ENCODE results near the gene TAS2R41.

Gene TAS2R41

DNA sequence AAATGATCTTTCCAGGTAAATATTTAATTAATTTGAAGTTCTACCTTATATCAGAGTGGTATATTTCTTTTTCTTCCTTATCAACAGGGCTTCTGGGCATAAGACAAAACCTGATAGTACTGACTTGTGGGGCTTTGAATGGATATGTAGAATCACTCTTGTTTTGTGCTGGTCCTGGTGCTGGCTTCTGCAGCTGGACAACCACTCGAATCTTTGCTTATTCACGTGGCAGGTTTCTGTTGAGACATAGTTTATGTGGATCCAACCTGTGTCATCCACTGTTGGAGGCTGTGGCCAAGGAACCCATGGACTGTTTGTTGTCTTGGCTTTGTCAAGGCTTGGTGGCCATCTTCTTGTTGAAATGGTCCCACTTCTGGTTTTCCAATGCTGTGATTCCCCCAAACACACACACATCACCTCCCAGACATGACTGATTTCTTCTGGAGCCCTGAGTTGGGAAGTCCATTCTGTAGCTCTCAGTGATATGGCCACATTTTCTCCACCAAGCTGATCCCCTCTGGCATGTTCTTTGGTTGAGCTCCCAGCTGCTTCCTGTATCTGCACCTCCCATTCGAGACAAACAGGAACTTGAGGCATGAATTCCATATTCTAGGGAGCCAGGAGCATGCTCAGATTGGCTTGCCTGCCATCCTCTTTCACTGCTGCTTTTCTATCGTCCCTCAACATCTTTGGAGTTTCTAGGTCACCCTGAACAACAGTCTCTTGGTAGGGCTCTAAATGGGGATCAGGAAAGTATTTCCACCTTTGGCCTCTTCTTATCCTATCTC, 19.5 kb downstream of the TAS2R41 start:
- Mint-ChIP-seq H3K4me3 (no peak overlapping the region), H3K27me3 (ENCODE audit: low read depth) (no peaks in the 10 kb centered on the region), H3K27ac (no peak overlapping the region), H3K36me3 (ENCODE audit: low read depth) (no peaks in the 10 kb centered on the region), H3K4me1 (no peaks in the 10 kb centered on the region), H3K9me3 (no peaks in the 10 kb centered on the region)
- TF ChIP-seq CTCF (IDR thresholded peaks at IDR 0.05; ENCODE audit: unreplicated experiment in 3 of 3) = no peak

- no peak overlapping the region for H3K27ac Mint-ChIP-seq
- H3K4me1 Mint-ChIP-seq = peaks cover 3% of the 10 kb centered on the region
- H3K36me3 Mint-ChIP-seq (ENCODE audit: low read depth) = no peaks in the 10 kb centered on the region
- H3K9me3 Mint-ChIP-seq = no peaks in the 10 kb centered on the region
- H3K4me3 Mint-ChIP-seq = no peak overlapping the region
- no peak for TF ChIP-seq CTCF (IDR thresholded peaks at IDR 0.05; ENCODE audit: unreplicated experiment in 3 of 3)
- H3K27me3 Mint-ChIP-seq (ENCODE audit: low read depth) = no peaks in the 10 kb centered on the region
Observed at GRCh38 chr7:143499246-143499645, 21.6 kb downstream of the TAS2R41 start.

GRCh38 chr7:143499743-143500348, 22.2 kb downstream of the TAS2R41 start:
- no peak overlapping the region for H3K27ac Mint-ChIP-seq
- H3K4me1 Mint-ChIP-seq = peaks cover 8% of the 10 kb centered on the region
- no peaks in the 10 kb centered on the region for H3K9me3 Mint-ChIP-seq
- H3K27me3 Mint-ChIP-seq (ENCODE audit: low read depth) = no peaks in the 10 kb centered on the region
- H3K4me3 Mint-ChIP-seq = no peak overlapping the region
- no peak for TF ChIP-seq CTCF (IDR thresholded peaks at IDR 0.05; ENCODE audit: unreplicated experiment in 3 of 3)
- no peaks in the 10 kb centered on the region for H3K36me3 Mint-ChIP-seq (ENCODE audit: low read depth)

- Mint-ChIP-seq H3K27me3 (ENCODE audit: low read depth) (no peaks in the 10 kb centered on the region), H3K4me1 (peaks cover 8% of the 10 kb centered on the region), H3K36me3 (ENCODE audit: low read depth) (no peaks in the 10 kb centered on the region), H3K9me3 (no peaks in the 10 kb centered on the region), H3K4me3 (no peak overlapping the region), H3K27ac (no peak overlapping the region)
- no peak for TF ChIP-seq CTCF (IDR thresholded peaks at IDR 0.05; ENCODE audit: unreplicated experiment in 3 of 3)
Observed at GRCh38 chr7:143503261-143503660, 25.6 kb downstream of the TAS2R41 start.

DNA sequence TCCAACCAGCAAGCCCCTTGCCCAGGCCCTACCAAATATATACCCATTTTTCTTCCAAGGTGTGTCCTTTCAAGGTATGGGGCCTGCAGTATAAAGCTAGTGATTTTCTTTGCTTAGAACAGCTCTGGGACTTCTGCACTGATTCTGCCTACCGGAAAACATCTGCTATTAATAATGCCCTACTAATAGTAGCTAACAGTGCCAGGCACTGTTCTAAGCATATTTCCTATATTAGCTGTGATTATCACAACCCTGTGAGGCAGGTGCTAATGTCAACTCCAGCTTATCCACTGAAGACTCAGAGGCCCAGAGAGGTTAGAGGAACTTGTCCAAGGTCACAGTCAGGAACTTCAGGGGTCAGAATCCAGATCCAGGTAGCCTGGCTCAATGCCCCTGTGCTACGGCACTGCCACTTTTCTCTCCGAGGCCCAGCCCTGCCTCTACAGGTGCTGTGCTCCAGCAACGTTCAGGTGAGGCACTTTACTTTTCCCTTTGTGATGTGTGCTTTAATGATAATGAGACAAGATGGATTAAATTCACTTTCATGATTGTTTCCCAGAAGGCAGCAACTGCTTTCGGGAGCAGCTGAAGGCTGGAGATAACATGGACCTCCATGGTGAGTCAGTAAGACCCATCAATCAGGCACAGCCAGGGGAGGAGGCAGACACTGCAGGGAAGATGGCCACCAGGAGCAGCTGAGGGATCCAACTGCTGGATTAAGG, 26.7 kb downstream of the TAS2R41 start:
- TF ChIP-seq CTCF (IDR thresholded peaks at IDR 0.05; ENCODE audit: unreplicated experiment in 3 of 3) = no peak
- Mint-ChIP-seq H3K27ac (no peak overlapping the region), H3K4me1 (peaks cover 8% of the 10 kb centered on the region), H3K27me3 (ENCODE audit: low read depth) (peaks cover 4% of the 10 kb centered on the region), H3K36me3 (ENCODE audit: low read depth) (no peaks in the 10 kb centered on the region), H3K9me3 (no peaks in the 10 kb centered on the region), H3K4me3 (no peak overlapping the region)

Data from nephron (organoid).